Nephron progenitor cell (in vitro differentiated cells): ENCODE data around the gene TRAF3IP3.

ENCODE experiments used
- DNase-seq: peaks from one replicate; pipeline ENCODE4 v3.0.0; 2021
- H3K27ac Mint-ChIP-seq: 2 replicates; pipeline ENCODE4 v1.8.0; 2021; ENCODE audit warnings: mild to moderate bottlenecking, moderate library complexity, mixed read lengths
- H3K27me3 Mint-ChIP-seq: 2 replicates; pipeline ENCODE4 v1.8.0; 2021; ENCODE audit warnings: mild to moderate bottlenecking, low read depth, mixed read lengths; ENCODE audit not compliant: poor library complexity
- H3K36me3 Mint-ChIP-seq: 2 replicates; pipeline ENCODE4 v1.8.0; 2021; ENCODE audit warnings: low read depth, mixed read lengths
- H3K4me1 Mint-ChIP-seq: 2 replicates; pipeline ENCODE4 v1.8.0; 2021; ENCODE audit warnings: mixed read lengths
- H3K4me3 Mint-ChIP-seq: 2 replicates; pipeline ENCODE4 v1.8.0; 2021; ENCODE audit warnings: mild to moderate bottlenecking, moderate library complexity, mixed read lengths
- H3K9me3 Mint-ChIP-seq: 2 replicates; pipeline ENCODE4 v1.8.0; 2021; ENCODE audit warnings: mild to moderate bottlenecking, moderate library complexity, mixed read lengths
- CTCF ChIP-seq: fragments of 200-600 bp; sonication (generic); IDR thresholded peaks from 2 replicates; pipeline ENCODE4 v1.5.0; 2021; ENCODE audit warnings: antibody characterized with exemption

Gene TRAF3IP3

DNA sequence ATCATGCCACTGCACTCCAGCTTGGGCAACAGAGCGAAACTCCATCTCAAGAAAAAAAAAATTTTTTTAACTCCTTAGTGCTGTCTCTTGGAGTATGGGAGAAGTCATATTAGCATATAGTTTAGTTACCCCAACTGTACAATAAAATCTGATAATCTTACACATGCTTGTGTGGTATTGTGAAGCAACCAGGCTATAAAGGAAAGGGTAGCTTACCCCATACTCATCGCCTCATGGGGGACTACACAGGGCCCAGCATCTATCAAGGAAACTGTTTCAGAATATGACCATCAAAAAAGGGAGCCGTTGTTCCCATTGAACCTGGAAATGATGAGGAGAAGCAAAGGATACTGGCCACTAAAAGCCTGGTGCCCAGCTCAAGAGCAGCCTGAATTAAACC is 3.0 kb upstream of the TRAF3IP3 start:
- Mint-ChIP-seq H3K27ac (no peak overlapping the region), H3K4me3 (no peak overlapping the region), H3K27me3 (peaks cover 35% of the 10 kb centered on the region), H3K4me1 (peaks cover 6% of the 10 kb centered on the region), H3K9me3 (no peaks in the 10 kb centered on the region), H3K36me3 (no peaks in the 10 kb centered on the region)
- TF ChIP-seq CTCF = no peak
- no peak for DNase-seq

DNA sequence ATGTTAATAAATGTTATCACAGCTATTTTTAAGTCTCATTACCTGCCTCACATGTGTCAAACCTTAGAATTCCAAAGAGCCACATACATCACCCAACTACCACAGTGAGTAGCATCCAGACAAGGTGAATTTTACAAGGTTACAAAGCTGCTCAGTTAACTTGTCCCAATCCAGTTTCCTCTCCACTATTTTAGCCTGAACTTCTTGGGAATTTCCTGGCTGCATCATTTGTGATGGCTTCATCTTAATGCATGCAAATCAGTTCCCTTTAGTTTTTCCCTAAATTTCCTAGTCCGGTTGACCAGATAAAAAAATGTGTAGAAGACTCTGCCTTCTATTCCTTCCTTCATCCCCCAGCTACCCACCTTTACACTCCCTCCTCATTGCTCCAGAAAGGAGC is 597 bp upstream of the TRAF3IP3 start:
- Mint-ChIP-seq H3K4me1 (peaks cover 9% of the 10 kb centered on the region), H3K36me3 (no peaks in the 10 kb centered on the region), H3K4me3 (no peak overlapping the region), H3K27ac (no peak overlapping the region), H3K9me3 (no peaks in the 10 kb centered on the region), H3K27me3 (peaks cover 52% of the 10 kb centered on the region)
- DNase-seq = no peak
- TF ChIP-seq CTCF = no peak

- H3K36me3 Mint-ChIP-seq = no peaks in the 10 kb centered on the region
- DNase-seq = no peak
- peaks cover 9% of the 10 kb centered on the region for H3K4me1 Mint-ChIP-seq
- no peak for TF ChIP-seq CTCF
- H3K9me3 Mint-ChIP-seq = no peaks in the 10 kb centered on the region
- H3K27ac Mint-ChIP-seq = no peak overlapping the region
- H3K27me3 Mint-ChIP-seq = peaks cover 52% of the 10 kb centered on the region
- H3K4me3 Mint-ChIP-seq = no peak overlapping the region
These were observed 977 bp downstream of the TRAF3IP3 start for GRCh38 chr1:209756615-209757445.

DNA sequence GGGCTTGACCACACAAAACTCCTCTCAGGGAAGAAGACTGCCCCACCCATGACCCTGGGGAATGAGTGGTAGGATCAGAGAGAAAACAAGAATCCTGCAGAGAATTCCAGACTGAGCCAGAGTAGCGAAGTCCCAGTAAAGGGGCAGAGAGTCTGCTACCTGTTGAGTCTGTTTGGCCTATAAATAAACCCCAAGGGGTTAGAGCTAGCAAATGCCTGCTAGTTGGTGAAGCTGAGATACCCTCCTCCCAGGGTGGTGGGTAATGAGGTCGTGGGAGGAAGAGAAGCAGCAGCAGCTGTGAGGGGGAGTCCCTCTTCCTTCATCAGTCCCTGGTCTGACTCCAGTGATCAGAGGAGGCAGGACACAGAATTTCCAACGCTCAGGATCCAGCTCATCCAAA is 2.5 kb downstream of the TRAF3IP3 start:
- Mint-ChIP-seq H3K4me1 (peaks cover 9% of the 10 kb centered on the region), H3K36me3 (no peaks in the 10 kb centered on the region), H3K27ac (no peak overlapping the region), H3K4me3 (no peak overlapping the region), H3K9me3 (no peaks in the 10 kb centered on the region), H3K27me3 (peaks cover 52% of the 10 kb centered on the region)
- TF ChIP-seq CTCF = no peak
- DNase-seq = no peak

GRCh38 chr1:209759829-209760359 is 4.0 kb downstream of the TRAF3IP3 start:
- H3K27ac Mint-ChIP-seq = no peak overlapping the region
- peaks cover 9% of the 10 kb centered on the region for H3K4me1 Mint-ChIP-seq
- H3K9me3 Mint-ChIP-seq = no peaks in the 10 kb centered on the region
- no peak for DNase-seq
- H3K4me3 Mint-ChIP-seq = no peak overlapping the region
- no peaks in the 10 kb centered on the region for H3K36me3 Mint-ChIP-seq
- peaks cover 51% of the 10 kb centered on the region for H3K27me3 Mint-ChIP-seq
- TF ChIP-seq CTCF = no peak
